A549 treated with AZD9567 at 1 μM for 4 hours (cell line): Measurements from ENCODE around the gene OR5H1. TPM values are rescaled to one million over a fixed set of nuclear protein-coding genes. Genes with fewer than 3 reads are reported as not detected.

Source experiments
- total RNA-seq: library from RNA; stranded (reverse); fragments of 200-300 nt; extraction: Qiagen RNA extraction; gene quantifications from 5 replicates; pipeline ENCODE4 v1.2.3, GENCODE V29; 2022; ENCODE audit not compliant: insufficient read depth

OR5H1 gene
- total RNA-seq, result not detected in 5 replicates

DNA sequence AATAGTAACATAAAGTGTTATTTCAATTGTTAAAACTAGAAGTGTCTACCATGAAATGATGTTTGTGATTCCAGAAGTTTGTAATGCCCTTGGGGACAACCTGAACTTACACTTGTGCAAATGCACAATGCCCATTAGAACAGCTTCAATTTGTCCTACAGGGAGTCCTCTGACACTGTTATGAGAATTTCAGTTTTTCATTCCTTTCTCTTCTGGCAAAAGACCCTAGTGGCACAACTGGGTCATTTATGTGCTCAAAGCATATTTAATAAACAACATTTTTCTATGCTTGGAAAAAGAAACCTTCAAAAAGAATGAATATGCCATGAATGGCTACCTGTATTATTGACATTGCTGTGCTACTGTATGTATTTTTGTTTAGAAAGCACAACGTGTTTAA is at the start of gene OR5H1:
Gene OR5H1, plus strand, starts transcription at position 301 of the 400 bp plus-strand sequence. CDS start 1,977 bp downstream, outside the sequence.

DNA sequence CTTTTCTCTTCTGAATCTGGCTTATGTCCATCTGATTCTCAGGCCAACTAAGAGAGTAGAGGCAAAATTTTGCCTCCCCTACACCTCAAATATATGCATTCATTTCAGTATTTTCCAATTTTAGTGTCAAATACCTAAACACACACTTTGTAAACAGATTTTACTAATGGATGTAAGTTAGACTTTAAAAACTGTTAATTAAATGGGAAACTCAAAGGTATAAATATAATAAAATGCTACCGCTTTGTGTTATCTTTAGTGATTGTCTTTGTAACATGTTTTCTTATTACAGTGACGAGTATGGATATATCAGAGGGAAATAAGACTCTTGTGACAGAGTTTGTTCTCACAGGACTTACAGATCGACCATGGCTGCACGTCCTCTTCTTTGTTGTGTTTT is 43.6 kb upstream of the OR5H1 start, which contains the start of gene OR5AC2:
Gene OR5AC2, plus strand, starts transcription at position 301 of the 400 bp plus-strand sequence. Its CDS starts 0 bp downstream, at position 301.

DNA sequence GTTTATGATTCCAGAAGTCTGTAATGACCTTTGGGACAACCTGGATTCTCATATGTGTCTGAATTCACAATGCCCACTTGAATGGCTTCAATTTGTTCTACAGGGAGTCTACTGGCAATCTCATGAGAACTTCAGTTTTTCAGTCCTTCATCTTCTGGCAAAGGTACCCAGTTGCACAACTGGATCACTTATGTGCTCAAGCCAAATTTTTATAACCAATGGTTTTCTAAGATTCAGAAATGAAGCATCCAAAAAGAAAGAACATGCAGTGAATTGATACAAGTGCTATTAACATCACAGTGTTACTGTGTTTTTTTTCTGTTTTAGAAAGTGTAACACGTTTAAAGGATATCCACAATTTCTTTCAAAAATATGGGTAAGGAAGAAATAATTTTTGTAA is 16.7 kb downstream of the OR5H1 start, which contains the start of gene OR5H14:
Gene OR5H14, plus strand, starts transcription at position 301 of the 400 bp plus-strand sequence. CDS start 1,907 bp downstream, outside the sequence.

DNA sequence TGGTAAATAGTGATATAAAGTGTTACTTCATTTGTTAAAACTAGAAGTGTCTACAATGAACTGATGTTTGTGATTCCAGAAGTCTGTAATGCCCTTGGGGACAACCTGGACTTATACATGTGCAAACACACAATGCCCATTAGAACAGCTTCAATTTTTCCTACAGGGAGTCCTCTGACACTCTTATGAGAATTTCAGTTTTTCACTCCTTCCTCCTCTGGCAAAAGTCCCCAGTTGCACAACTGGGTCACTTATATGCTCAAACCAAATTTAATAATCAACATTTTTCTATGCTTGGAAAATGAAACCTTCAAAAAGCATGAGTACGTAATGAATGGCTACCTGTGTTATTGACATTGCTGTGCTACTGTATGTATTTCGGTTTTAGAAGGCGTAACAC is 35.9 kb downstream of the OR5H1 start, which contains the start of gene OR5H15:
Gene OR5H15, plus strand, starts transcription at position 301 of the 400 bp plus-strand sequence. CDS start 2,004 bp downstream, outside the sequence.

Other genes starting within 250 kb of the OR5H1 start
- gene RIOX2, start 158.3 kb upstream of the OR5H1 start, total RNA-seq, result 29.9 to 38.4 TPM (median 31.2 TPM) in 5 replicates
- gene GABRR3, start 95.4 kb upstream of the OR5H1 start, total RNA-seq, result not detected in 5 replicates
- gene OR5AC2, start 43.5 kb upstream of the OR5H1 start, total RNA-seq, result not detected in 5 replicates
- gene OR5H14, start 16.8 kb downstream of the OR5H1 start, total RNA-seq, result not detected in 5 replicates
- not detected in 5 replicates for gene OR5H15, start 36.0 kb downstream of the OR5H1 start, total RNA-seq
- not detected in 5 replicates for gene OR5H6, start 133.5 kb downstream of the OR5H1 start, total RNA-seq
- gene OR5H2, start 151.8 kb downstream of the OR5H1 start, total RNA-seq, result not detected in 5 replicates
- gene OR5K4, start 223.1 kb downstream of the OR5H1 start, total RNA-seq, result not detected in 5 replicates